Tibial nerve (tissue), 4 donors: Measurements from ENCODE around the gene AKAP8L.

Experiments used
- EP300 ChIP-seq, 2 donors: sonication (generic); formaldehyde crosslinking; IDR thresholded peaks; one replicate each; pipeline ENCODE4 v1.6.1; 2017; ENCODE audit warnings: antibody characterized with exemption in 2 of 2, mild to moderate bottlenecking in 1 of 2
- POLR2A ChIP-seq, 2 donors: fragments of 450-650 bp; IDR thresholded peaks; one replicate each; pipeline ENCODE4 v1.6.1; 2017; ENCODE audit warnings: antibody characterized with exemption in 2 of 2, mild to moderate bottlenecking in 2 of 2, moderate library complexity in 2 of 2
- TF ChIP-seq, protein P1 (sequence below), 5 experiments: fragments of 200-600 bp in 3 of 5; fragments of 450-650 bp in 2 of 5; sonication (generic) in 3 of 5; IDR thresholded peaks; one replicate each; pipeline ENCODE4 v1.5.1; 2016 to 2019; ENCODE audit warnings: antibody characterized with exemption in 5 of 5, mild to moderate bottlenecking in 3 of 5, moderate library complexity in 2 of 5

DNA sequence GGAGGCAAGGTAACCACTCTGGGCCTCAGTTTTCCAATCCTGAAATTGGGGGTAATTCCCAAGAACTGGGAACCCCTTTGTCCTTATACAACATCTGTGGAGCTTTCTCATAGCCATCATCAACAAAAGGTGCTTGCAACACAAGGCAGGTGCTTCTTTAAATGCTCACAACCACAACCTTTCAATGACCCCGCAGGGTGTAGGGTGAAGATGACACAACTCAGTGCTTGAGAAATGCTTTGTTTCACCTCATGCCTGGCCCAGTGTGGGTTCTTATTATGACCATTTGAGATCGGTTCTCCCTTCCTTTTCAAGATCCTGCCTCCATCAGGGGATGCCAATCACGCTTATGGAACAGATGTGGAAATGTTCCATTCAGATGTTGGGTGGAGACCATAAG is 22.5 kb upstream of the AKAP8L start:
- TF ChIP-seq, protein P1, sequence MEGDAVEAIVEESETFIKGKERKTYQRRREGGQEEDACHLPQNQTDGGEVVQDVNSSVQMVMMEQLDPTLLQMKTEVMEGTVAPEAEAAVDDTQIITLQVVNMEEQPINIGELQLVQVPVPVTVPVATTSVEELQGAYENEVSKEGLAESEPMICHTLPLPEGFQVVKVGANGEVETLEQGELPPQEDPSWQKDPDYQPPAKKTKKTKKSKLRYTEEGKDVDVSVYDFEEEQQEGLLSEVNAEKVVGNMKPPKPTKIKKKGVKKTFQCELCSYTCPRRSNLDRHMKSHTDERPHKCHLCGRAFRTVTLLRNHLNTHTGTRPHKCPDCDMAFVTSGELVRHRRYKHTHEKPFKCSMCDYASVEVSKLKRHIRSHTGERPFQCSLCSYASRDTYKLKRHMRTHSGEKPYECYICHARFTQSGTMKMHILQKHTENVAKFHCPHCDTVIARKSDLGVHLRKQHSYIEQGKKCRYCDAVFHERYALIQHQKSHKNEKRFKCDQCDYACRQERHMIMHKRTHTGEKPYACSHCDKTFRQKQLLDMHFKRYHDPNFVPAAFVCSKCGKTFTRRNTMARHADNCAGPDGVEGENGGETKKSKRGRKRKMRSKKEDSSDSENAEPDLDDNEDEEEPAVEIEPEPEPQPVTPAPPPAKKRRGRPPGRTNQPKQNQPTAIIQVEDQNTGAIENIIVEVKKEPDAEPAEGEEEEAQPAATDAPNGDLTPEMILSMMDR (IDR thresholded peaks at IDR 0.05), result no peak
- no peak for TF ChIP-seq POLR2A (IDR thresholded peaks at IDR 0.05)
- no peak for TF ChIP-seq EP300 (IDR thresholded peaks at IDR 0.05)
